NCI-H446 (cell line): ENCODE measurements around the gene PPARGC1A.

Source experiments
- DNase-seq, 2 experiments: peaks; one replicate each; lab custom pipeline; 2025; lab: John Stamatoyannopoulos, UW

PPARGC1A gene

DNA sequence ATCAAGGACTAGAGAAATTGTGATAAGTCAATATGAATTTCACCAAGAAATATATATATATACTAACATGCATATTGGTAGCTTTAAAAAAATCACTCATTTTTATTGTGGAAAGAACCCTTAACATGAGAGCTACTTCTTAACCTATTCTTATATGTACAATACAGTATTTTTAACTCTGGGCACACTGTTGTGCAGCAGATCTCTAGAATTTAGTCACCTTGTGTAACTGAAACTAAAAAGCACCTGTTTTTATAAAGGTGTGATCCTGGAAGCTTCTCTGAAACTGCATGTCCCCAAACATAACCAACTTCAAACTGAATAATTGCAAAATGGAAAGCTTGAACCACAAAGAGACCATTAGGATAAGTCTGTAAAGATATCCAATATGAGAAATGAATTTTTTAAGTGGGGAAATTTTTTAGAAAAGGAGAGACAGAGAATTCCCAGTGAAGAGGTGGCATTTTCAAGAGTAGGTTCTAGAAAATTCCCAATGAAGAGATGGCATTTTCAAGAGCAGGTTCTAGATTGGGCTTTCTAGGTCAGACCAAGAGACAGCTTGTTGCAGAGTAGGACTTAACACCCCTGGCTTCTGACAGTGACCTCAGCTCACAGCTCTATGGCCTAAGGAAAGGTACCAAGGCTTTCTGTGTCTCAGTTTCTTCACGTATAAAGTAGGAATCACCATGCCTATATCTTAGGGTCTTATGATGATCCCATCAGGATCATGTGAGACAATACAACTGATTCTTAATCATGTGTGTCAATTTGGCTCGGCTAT is 22.0 kb upstream of the PPARGC1A start:
- DNase-seq: no peak

DNA sequence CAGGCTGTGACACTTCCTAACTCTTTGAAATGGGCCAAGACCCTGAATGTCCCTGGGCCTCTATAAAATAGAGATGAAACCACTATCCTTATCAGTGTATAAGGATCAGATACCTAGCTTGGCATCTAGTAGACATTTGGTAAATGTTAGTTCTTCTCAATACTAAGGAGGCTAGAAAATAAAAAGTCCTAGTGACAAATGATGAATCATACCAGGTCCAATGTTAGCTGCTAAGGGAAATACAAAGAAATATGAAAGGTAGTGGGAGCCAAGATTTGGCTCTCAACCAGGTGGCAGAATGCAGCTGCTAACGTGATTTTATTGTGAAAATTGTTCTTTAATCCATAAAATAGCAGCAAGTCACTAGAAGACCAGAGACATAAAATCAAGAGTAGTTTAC is 19.8 kb upstream of the PPARGC1A start:
- no peak for DNase-seq

DNA sequence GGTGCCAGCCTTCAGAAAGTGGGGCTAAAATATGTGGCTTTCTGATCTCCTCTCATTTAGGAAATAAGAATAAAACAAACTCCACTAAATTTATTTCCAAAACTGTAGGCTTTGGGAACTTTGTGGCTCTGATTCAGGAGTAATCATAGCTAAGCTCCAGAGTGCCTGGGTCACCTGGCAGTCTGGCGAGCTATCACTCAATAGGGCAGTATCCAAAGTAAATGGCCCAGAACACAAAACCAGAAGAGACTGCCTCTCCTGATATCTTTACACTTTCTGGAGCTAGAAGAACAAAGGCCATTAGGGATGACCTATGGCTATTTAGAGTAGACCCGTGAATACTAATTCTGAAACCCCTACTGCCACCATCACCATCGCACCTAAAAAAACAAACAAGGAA is 17.0 kb upstream of the PPARGC1A start:
- DNase-seq: no peak

DNA sequence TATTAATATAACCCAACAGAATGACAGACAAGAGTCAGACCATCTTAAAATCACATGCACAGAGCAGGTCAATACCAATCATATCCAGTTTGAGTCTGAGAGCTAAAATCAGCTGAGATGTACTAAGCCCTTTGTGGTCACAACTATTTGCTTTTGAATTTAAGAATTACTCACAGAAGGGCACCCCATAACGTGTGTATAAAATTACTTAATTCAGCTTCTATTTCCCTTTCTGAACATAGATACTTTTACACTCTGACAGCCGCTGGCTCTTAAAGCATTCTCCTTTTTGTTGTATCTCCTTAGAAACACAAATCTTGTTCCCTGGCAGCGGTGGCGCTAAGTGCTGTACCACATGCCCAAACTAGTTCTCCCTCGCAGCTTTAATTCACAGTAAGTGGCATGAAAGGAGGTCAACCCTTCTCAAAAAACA is 14.8 kb upstream of the PPARGC1A start:
- DNase-seq: no peak

DNA sequence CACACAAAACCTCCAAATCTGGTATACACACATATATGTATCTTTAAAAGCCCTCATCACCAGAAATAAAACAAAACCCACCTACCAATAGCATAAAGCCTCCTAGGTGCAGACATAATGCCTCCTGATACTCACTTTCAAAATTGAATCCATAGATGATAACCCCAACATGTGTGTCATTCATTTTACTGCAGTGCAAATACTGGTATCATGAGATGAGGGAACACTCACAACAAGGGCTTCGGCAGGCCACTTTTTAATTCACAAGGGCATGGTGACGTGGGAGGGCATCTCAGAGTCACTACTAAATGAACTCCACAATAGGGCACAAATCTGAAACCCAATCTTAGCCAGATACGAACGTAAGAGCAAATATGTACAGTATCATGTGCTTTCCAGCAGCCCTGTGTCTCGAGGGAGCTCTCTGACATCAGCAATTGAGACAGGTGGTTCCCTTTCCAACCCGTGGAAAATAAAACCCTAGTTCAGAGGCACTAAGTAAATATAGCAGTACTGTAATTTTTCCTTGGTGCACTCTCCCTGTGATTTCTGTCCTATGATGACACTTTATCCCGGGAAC is 14.1 kb upstream of the PPARGC1A start:
- DNase-seq: no peak

DNA sequence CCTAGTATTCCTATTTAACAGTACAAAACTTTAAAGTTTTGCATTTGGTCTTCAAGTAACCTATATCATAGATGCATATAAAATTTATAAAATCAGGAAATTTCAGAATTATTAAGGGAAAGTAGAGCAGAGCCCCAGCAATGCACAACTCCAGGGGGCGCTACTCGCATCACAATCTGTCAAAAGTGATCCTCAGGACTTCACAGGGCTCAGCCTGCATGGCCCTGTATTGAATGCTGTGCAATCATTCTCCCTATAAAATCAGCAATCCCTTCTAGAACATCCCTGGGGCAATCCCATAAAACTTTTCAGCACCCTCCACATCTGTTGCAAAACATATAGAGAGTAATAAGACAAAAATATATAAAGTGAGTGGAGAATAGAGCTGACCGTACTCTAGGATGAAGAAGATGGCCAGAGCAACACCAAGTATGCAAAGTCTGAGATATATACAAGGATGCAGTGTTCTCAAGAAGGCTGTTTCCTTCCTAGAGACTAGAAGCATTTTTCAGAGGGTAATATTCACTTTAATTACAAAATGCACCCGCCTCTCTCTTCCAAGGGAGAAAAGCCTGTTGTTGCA is 12.5 kb upstream of the PPARGC1A start:
- no peak for DNase-seq

DNA sequence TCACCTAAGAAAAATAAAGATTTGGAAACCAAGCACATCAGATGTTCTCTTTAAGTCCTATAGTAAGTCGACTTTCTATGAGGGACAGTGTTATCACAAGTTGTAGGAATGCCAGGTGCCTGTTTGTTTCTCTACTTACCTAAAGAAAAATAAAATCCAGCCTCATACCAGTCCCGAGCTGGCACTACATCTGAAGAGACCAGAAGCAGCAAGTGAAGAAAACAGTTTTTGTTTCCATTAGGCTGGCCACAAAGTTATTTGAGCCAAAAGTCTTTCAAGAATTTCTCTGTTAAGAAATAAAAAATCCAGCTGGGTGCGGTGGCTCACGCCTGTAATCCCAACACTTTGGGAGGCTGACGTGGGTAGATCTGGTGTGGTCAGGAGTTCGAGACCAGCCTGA is 10.8 kb upstream of the PPARGC1A start:
- DNase-seq: no peak

DNA sequence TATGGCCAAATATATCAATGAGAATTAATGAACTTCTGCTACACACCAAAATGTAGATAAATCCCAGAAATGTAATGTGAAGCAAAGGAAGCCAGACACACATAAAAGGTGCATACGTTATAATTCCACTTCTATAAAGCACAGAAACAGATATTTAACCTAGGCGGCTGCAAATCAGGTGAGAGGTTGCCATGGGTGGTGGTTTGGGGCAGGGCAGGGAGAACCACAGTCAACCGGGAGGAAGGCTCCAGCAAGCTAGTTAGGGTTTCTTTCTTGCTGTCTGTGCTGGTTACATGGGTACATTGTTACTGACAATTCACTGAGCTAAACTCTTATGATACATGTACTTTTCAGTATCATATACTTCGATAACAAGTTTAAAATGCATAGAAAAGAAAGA is 9.7 kb upstream of the PPARGC1A start:
- DNase-seq: no peak

DNA sequence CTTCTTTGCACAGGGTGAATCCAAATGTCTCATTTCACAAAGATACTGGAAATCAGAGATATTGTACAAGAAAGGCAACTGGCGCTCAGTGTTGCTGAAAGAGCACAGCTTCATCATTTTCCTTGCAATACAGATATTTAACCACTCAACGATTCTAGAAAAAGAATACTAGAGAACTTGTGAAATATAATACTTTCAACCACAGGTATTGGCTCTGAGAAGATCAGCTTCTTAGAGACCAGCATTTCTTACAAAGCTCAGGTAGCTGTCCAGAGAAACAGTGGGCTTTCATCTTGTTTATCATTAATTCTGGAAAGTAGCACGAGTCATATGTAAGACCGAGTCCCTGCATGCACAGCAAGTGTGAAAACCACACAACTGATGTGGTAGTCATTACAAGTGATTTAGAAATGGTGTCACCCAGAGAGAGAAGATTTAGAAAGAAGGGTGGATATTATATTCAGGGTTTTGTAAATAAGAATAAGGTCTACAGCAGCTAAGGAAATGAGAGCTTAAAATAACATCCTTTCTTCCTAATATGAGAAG is 7.8 kb upstream of the PPARGC1A start:
- no peak for DNase-seq

DNA sequence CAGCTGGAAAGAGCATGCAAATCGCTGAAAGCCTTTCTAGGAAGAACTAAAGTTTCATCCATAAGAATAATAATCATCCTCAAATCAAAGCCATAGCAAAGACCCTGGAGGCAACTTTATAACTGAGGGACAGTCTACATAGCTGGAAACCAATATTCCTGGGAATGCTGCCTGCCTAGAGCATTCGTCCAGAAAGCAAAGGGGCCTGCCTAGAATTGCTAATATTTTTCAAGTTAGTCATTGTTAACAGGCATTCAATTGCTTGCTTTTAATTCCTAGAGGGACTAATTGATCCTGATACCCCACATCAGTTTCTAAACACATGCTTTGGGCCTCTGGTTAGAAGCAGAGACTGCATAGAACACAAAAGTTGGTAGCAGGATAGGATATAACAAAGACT is 4.2 kb upstream of the PPARGC1A start:
- DNase-seq: no peak

DNA sequence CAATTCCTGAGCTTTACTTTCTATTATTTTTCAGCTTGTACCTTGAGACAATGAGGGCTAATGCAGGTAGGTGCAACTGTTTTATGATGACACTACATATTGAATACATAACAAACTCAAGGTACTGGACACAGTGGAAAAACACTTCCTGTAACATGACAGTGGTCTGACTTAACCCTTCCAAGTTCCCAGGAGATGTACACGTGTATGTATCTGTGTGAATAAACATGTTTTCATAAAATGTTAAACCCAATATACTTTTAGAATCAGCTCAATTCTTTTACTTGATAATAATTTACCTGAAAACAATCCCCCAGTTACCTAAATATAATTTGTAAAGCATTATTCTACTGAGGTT is 1.2 kb upstream of the PPARGC1A start:
- no peak for DNase-seq

DNA sequence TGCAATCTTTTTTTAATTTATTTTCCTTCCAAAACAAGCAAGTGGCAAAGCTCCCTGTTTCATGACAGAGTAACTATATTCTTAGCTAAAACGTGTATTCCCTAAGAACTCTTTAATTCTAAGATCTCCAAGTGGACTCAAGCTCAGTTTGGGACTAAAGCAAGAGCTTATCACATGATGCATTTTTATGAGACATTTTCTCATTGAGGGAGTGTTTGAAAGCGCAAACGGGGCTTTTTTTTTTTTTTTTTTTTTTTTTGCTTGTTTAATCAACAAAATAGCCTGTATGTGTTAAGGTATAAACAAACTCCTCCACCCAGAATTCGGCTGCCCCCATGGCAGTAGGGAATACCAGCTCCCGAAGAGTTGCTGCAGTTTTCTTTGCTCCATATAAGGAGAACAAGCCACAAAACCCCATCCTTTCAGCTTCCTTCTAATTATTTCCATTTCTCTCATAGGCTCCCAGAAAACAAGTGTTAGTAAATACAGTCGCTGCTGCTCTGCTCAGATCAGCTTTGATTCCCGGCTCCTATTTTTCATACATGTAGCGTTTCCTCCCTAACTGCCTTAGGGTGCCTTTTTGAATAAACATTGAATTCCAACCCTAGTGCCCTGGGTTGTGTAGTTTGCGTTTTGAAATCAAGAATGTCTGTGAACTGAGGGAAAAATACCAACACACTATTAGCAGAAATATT is 669 bp upstream of the PPARGC1A start:
- no peak for DNase-seq

DNA sequence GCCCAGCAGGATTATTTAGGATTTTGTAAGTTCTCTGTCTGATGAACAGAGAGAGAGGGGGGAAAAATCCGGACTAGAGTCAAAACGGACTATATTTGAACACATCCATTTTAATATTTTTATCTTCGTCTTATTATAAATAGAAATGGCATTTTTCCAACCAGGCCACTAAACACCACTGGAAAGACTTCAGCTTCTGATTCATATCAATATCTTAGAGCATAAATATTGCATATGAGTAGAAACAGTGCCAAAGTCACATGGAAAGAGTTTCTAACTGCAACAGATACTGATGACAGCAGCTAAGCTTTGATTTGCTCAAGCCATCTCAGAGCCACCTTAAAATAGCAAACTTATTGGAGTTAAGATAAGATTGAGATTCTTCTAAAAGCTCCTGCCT is 456 bp downstream of the PPARGC1A start:
- DNase-seq: no peak

DNA sequence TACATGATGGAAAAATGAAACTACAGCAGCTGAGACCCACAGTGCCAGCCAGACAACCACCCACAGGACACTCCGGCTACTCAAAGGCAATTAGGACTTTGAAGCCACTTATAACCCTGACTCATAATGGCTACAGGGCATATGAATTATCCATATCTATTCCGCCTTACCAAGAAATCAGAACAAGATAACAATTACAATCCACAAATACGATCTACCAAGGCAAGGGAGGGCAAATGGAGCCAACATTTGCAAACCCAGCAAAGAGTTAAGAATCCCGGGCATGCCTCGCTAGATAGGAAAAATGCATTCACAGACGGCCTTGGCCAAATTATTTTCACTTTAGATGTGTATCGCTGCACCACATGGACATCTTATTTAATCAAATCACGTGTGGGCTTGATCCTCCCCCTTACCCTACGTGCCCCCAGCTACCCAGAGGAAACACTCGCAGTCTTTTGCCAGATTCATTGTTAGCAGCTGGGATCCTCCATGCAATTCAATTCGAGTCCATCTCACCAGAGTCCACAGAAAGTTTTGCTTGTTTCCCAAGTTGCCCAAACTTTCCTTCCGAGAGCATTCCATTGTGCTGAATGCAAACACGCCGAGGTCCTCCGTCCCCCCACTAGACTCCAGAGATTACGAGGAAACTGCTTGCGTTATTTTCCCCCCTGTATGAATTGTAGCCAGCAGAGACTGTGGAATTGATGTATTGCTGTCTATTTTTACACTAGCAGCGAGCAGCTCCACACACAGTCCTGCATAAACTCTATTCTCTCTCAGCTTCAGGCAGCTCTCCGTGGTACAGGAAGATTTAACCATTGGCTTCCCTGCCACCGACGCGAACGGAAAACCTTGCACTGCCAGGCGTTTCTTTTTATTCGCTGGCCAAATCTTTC is 1.2 kb downstream of the PPARGC1A start:
- no peak for DNase-seq

DNA sequence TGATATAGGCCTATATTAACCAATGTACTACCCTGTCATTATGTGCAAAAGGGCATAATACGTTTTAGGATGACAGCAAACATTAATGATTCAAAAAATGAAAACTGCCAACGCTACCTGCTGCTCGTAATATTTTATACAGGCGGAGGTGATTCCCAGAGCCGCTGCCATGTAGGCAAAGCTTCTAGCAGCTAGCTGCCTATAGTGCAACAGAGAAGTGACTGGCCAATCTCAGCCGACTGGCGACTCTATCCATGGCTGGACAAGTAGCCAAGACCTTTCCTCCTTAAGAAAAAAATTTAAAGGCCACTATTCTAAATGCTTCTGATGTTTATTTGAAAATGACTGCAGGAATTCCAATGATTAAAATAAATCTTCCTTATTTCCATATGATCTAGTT is 1.9 kb downstream of the PPARGC1A start:
- DNase-seq: no peak

DNA sequence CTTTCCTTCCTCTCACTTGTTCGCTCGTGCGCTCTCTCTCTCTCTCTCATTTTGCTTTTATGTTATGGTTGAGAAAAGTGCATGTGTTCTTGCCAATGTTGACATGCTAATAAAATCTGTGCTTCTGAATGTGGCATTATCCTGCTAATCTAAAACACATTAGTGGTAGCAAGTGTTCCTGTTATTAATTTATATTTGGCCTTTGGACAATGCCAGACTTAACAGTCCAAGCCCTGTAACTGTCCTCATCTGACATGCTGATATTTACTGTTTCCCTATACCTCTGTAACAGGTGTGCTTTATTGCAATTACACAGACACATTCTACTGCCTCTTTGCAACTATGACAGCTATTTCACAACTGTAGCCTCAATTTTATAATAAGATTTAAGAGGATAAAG is 2.7 kb downstream of the PPARGC1A start:
- no peak for DNase-seq

DNA sequence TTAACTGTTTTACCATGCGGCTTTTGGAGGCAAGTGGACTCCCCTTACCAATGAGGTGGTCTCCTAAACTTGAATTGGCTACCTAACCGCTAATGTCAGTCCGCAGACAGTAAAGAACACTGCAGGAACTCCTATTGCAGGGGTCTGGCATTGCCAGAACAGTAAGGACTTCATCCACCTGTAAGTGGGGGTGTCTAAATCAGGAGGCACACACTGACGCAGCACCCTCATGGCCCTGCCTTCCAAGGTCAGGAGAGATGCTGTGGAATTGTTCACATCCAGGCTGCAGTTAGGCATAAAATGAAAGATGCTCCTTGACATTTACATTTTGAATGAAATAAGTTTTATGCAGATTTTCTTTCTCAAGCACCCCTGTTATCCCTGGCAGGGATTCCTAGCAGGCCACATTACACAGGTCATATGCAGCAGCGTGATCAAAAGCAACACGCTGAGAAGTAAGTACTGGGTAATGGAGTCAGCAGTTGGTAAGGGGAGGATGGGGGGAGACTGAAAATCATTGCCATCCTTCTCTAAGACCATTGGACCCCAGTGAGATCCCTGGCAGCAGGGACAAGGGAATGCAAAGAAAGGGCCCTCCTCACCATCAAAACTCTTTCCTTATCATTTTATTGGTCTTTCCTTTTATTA is 3.8 kb downstream of the PPARGC1A start:
- DNase-seq: no peak

DNA sequence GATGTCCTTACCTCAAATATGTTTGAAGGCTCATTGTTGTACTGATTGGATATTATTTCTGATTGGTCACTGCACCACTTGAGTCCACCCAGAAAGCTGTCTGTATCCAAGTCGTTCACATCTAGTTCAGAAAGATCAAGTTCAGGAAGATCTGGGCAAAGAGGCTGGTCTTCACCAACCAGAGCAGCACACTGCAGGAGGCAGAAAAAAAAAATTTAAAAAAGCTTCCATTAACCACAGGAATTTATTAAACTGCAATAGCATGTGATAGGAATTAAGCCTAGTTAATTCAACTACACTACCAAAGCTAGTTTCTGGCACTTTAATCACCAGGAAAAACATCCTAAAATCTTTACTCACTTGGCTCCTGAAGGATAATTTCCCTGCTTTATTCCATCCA is 5.1 kb downstream of the PPARGC1A start:
- no peak for DNase-seq

DNA sequence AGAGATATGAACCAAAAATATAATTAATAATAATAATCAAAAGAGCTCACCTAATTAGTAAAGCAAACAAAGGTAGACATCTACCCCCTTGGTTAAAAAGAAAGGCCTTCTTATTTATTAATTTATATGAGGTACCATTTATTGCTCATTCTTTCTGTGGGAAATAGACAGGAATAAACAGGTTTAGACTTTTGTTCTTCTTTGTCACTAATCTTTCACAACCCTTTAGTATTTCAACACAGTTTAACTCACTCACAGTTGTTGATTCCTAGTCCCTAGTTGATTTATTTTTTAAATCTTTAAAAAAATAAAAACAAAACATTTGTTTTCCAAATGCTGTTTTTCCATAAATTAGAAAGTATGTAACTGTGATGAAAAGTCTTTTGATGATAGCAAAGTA is 5.6 kb downstream of the PPARGC1A start:
- DNase-seq: no peak

DNA sequence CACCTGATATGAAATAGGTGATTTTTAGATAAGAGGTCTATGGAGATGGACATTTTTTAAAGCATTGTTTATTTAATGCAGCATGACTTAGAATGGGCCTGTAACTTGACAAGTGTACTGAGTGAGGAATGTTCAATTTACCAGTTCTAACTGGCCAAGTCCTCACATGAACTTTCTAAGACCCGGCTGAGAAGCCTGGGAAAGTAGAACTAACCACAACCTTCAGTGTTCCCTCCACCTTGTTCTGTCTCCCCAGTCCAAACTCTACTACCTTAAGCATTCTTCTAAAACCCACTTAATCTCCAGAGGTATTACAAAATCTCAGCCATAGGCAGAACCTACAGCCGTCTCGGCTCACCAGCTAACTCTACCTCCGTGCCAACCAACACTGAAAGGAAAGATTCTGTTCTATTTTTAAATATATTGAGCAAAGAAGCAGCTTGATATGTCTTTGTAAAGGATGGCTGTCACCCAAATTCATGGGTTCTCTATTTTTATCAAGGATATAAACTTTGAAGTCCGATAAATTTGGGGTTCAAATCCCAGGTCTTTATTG is 6.8 kb downstream of the PPARGC1A start:
- no peak for DNase-seq
